ENCODE data around the gene TGM4.

GRCh38 chr3:44832032-44832431, 42.4 kb upstream of the TGM4 start:
- TF ChIP-seq REST (IDR thresholded peaks at IDR 0.05; ENCODE audit: unreplicated experiment) (no peak), CTCF (conservative IDR thresholded peaks at IDR 0.05; ENCODE audit: low read depth in 2 of 2) (no peak)
